ENCODE measurements around the gene CIZ1. TPM values are rescaled to one million over a fixed set of nuclear protein-coding genes. Genes with fewer than 3 reads are reported as not detected.
"Not testable (repeated sequence)": the region's sequence is repeated elsewhere in the genome, so short reads cannot be mapped to it uniquely, and the experiment has no call there.

Gene CIZ1
- total and polyA plus RNA-seq, 4 donors: 36.6 to 83.7 (median 50.5) TPM

DNA sequence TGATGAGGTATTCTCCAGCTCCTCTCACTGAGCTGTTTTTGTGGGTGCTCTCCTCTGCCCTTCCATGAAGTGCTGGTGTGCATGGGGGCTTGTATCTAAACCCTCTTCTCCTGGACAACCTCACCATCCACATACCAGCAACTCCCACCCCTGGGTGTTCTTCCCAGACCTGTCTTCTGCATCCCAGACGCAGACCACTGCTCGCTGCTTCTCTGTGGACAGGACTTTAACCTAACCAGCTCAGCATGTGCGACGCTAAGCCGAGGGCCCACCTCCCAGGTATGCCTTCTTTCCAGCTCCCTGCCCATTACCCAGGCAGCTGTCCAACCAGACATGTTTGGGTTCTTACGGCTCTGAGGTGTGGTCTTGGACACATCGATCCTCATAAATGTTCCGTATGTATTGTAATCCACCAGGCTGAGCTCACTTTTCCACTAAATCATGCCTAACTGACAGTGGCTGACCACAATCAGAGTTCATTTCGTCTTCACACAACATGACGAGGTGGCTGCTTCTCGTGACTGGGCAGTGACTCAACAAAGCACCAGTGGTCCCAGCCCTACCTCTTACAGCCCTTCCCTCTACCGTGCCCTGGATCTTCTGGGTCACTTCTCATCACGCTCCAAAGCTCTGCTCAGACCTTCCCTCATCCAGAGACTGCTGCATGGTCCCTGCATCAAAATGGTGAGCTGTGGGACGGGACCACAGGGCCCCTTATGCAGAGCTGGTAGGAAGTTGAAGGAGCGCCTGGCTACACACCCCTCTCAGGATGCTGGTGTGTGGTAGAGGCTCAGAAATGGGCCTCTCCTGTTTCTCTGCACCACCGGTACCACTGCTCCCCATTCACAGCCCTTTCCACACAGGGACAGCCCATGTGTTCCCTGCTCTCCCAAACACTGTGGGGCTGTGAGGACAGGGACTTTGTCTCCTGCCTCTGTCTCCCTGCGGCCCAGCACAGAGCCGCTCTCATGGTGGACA lies 54.3 kb downstream of the CIZ1 start:
- Histone ChIP-seq H3K4me1 (ENCODE audit: control insufficient read depth in 5 of 5, insufficient read depth in 5 of 5, low read length in 5 of 5) (peaks cover 0 to 3% (median 0%) of the 10 kb centered on the region in 5 donors), H3K4me3 (no peak overlapping the region), H3K27me3 (ENCODE audit: control insufficient read depth in 3 of 3, insufficient read depth in 3 of 3, low read length in 2 of 3) (no peaks in the 10 kb centered on the region), H3K27ac (ENCODE audit: low read depth in 1 of 2, low read length in 1 of 2) (no peak overlapping the region), H3K9ac (ENCODE audit: insufficient read depth in 1 of 2, low read length in 2 of 2) (no peak overlapping the region), H3K36me3 (ENCODE audit: control insufficient read depth in 4 of 4, insufficient read depth in 4 of 4, low read length in 4 of 4) (no peaks in the 10 kb centered on the region), H3K9me3 (ENCODE audit: control insufficient read depth in 4 of 4, insufficient read depth in 3 of 4, low read length in 3 of 4) (peaks cover 0 to 5% (median 0%) of the 10 kb centered on the region in 4 donors)
- ATAC-seq (ENCODE audit: insufficient read depth, low FRiP score): no peak
- TF ChIP-seq CTCF (IDR thresholded peaks at IDR 0.05; ENCODE audit: control extremely low read depth, extremely low read depth): no peak
- no peak for DNase-seq
- 89 to 91% methylated on average over 18 of the region's 18 CpGs for WGBS, 2 donors

GRCh38 chr9:128135561-128135960 lies 55.8 kb downstream of the CIZ1 start:
- not testable (repeated sequence) for H3K27ac ChIP-seq (ENCODE audit: low read depth in 1 of 2, low read length in 1 of 2); H3K4me1 ChIP-seq (ENCODE audit: control insufficient read depth in 5 of 5, insufficient read depth in 5 of 5, low read length in 5 of 5); H3K27me3 ChIP-seq (ENCODE audit: control insufficient read depth in 3 of 3, insufficient read depth in 3 of 3, low read length in 2 of 3); H3K9ac ChIP-seq (ENCODE audit: insufficient read depth in 1 of 2, low read length in 2 of 2); DNase-seq; H3K4me3 ChIP-seq; H3K9me3 ChIP-seq (ENCODE audit: control insufficient read depth in 4 of 4, insufficient read depth in 3 of 4, low read length in 3 of 4); ATAC-seq (ENCODE audit: insufficient read depth, low FRiP score); H3K36me3 ChIP-seq (ENCODE audit: control insufficient read depth in 4 of 4, insufficient read depth in 4 of 4, low read length in 4 of 4)
- 70 to 72% methylated on average over 8 of the region's 8 CpGs for WGBS, 2 donors

GRCh38 chr9:128132139-128132538 lies 59.2 kb downstream of the CIZ1 start:
- peaks cover 0 to 17% (median 3%) of the 10 kb centered on the region in 5 donors for H3K4me1 ChIP-seq (ENCODE audit: control insufficient read depth in 5 of 5, insufficient read depth in 5 of 5, low read length in 5 of 5)
- H3K27ac ChIP-seq (ENCODE audit: low read depth in 1 of 2, low read length in 1 of 2); H3K27me3 ChIP-seq (ENCODE audit: control insufficient read depth in 3 of 3, insufficient read depth in 3 of 3, low read length in 2 of 3); ATAC-seq (ENCODE audit: insufficient read depth, low FRiP score); H3K4me3 ChIP-seq; H3K9me3 ChIP-seq (ENCODE audit: control insufficient read depth in 4 of 4, insufficient read depth in 3 of 4, low read length in 3 of 4); H3K9ac ChIP-seq (ENCODE audit: insufficient read depth in 1 of 2, low read length in 2 of 2); H3K36me3 ChIP-seq (ENCODE audit: control insufficient read depth in 4 of 4, insufficient read depth in 4 of 4, low read length in 4 of 4): not testable (repeated sequence)
- WGBS, 2 donors: 34 to 52% methylated on average over 8 of the region's 8 CpGs
- peak in 2 of 3 donors; percentile 22 to 40 for DNase-seq

DNA sequence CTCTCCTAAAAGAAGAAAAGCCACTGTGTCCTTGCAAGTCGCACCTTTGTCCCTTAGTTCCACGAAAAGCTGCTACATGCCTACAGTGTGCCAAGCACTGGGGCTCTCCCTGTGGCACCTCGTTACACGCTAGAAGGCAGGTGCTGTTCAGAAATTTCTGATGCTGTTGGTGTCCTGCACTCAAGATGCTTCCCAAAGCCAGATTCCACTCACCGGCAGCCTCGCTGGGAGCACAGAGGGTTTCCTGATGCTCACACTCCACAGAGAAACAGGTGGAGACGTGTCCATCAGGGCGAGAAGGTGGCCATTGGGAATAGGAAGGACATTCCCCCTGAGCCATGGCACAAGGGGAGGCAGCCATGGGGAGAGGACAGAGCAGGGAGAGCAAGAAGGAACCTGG lies 60.0 kb downstream of the CIZ1 start:
- H3K4me1 ChIP-seq (ENCODE audit: control insufficient read depth in 5 of 5, insufficient read depth in 5 of 5, low read length in 5 of 5): peaks cover 0 to 17% (median 3%) of the 10 kb centered on the region in 5 donors
- not testable (repeated sequence) for H3K9ac ChIP-seq (ENCODE audit: insufficient read depth in 1 of 2, low read length in 2 of 2); ATAC-seq (ENCODE audit: insufficient read depth, low FRiP score); H3K27ac ChIP-seq (ENCODE audit: low read depth in 1 of 2, low read length in 1 of 2); H3K36me3 ChIP-seq (ENCODE audit: control insufficient read depth in 4 of 4, insufficient read depth in 4 of 4, low read length in 4 of 4); H3K4me3 ChIP-seq; H3K9me3 ChIP-seq (ENCODE audit: control insufficient read depth in 4 of 4, insufficient read depth in 3 of 4, low read length in 3 of 4); H3K27me3 ChIP-seq (ENCODE audit: control insufficient read depth in 3 of 3, insufficient read depth in 3 of 3, low read length in 2 of 3); DNase-seq
- 90 to 91% methylated on average over 8 of the region's 8 CpGs for WGBS, 2 donors

- not testable (repeated sequence) for H3K9me3 ChIP-seq (ENCODE audit: control insufficient read depth in 4 of 4, insufficient read depth in 3 of 4, low read length in 3 of 4); H3K27ac ChIP-seq (ENCODE audit: low read depth in 1 of 2, low read length in 1 of 2); ATAC-seq (ENCODE audit: insufficient read depth, low FRiP score); DNase-seq; H3K9ac ChIP-seq (ENCODE audit: insufficient read depth in 1 of 2, low read length in 2 of 2); H3K4me3 ChIP-seq; H3K27me3 ChIP-seq (ENCODE audit: control insufficient read depth in 3 of 3, insufficient read depth in 3 of 3, low read length in 2 of 3); H3K36me3 ChIP-seq (ENCODE audit: control insufficient read depth in 4 of 4, insufficient read depth in 4 of 4, low read length in 4 of 4)
- WGBS, 2 donors: 65 to 74% methylated on average over 7 of the region's 7 CpGs
- peaks cover 0 to 18% (median 4%) of the 10 kb centered on the region in 5 donors for H3K4me1 ChIP-seq (ENCODE audit: control insufficient read depth in 5 of 5, insufficient read depth in 5 of 5, low read length in 5 of 5)
These were observed 60.7 kb downstream of the CIZ1 start for GRCh38 chr9:128130651-128131050.

- not testable (repeated sequence) for H3K27ac ChIP-seq (ENCODE audit: low read depth in 1 of 2, low read length in 1 of 2); H3K36me3 ChIP-seq (ENCODE audit: control insufficient read depth in 4 of 4, insufficient read depth in 4 of 4, low read length in 4 of 4); H3K4me3 ChIP-seq; H3K27me3 ChIP-seq (ENCODE audit: control insufficient read depth in 3 of 3, insufficient read depth in 3 of 3, low read length in 2 of 3); H3K9ac ChIP-seq (ENCODE audit: insufficient read depth in 1 of 2, low read length in 2 of 2); DNase-seq; H3K9me3 ChIP-seq (ENCODE audit: control insufficient read depth in 4 of 4, insufficient read depth in 3 of 4, low read length in 3 of 4); ATAC-seq (ENCODE audit: insufficient read depth, low FRiP score)
- WGBS, 2 donors: 31 to 33% methylated on average over 12 of the region's 12 CpGs
- peaks cover 0 to 18% (median 8%) of the 10 kb centered on the region in 5 donors for H3K4me1 ChIP-seq (ENCODE audit: control insufficient read depth in 5 of 5, insufficient read depth in 5 of 5, low read length in 5 of 5)
These were observed 61.3 kb downstream of the CIZ1 start for GRCh38 chr9:128129976-128130590.

Measured in lung (tissue), 12 donors.